Mucosa of rectum (tissue), 2 donors: ENCODE measurements around the gene E2F3.
A peak's percentile ranks its signal among the peaks of the same experiment; 100 is the strongest.

Experiments
- H3K27ac ChIP-seq, 2 donors: one replicate each; pipeline ENCODE4 v1.7.0; 2013; ENCODE audit warnings: inconsistent platforms in 2 of 2, low read depth in 2 of 2, low read length in 2 of 2
- H3K27me3 ChIP-seq, 2 donors: one replicate each; pipeline ENCODE4 v1.7.0; 2013; ENCODE audit warnings: low read length in 2 of 2; ENCODE audit not compliant: control insufficient read depth in 2 of 2, insufficient read depth in 2 of 2
- H3K36me3 ChIP-seq, 2 donors: one replicate each; pipeline ENCODE4 v1.7.0; 2013; ENCODE audit warnings: low read length in 2 of 2; ENCODE audit not compliant: control insufficient read depth in 2 of 2, insufficient read depth in 2 of 2
- H3K4me1 ChIP-seq, 2 donors: one replicate each; pipeline ENCODE4 v1.7.0; 2013; ENCODE audit warnings: low read length in 2 of 2, mild to moderate bottlenecking in 1 of 2; ENCODE audit not compliant: control insufficient read depth in 2 of 2, insufficient read depth in 2 of 2
- H3K4me3 ChIP-seq, 2 donors: one replicate each; pipeline ENCODE4 v1.7.0; 2013; ENCODE audit warnings: low read length in 2 of 2
- H3K9ac ChIP-seq, 2 donors: one replicate each; pipeline ENCODE4 v1.7.0; 2013; ENCODE audit warnings: low read length in 2 of 2, low read depth in 1 of 2, mild to moderate bottlenecking in 1 of 2
- H3K9me3 ChIP-seq, 2 donors: one replicate each; pipeline ENCODE4 v1.7.0; 2013; ENCODE audit warnings: low read length in 2 of 2; ENCODE audit not compliant: control insufficient read depth in 2 of 2
- donor health status: healthy.
- donor health status: Normal muscosa, but diverticular disease.

Gene E2F3

GRCh38 chr6:20441236-20441635, 39.6 kb downstream of the E2F3 start:
- H3K9ac ChIP-seq, result no peak overlapping the region
- no peaks in the 10 kb centered on the region for H3K4me1 ChIP-seq
- H3K9me3 ChIP-seq, result no peaks in the 10 kb centered on the region
- no peak overlapping the region for H3K4me3 ChIP-seq
- no peaks in the 10 kb centered on the region for H3K27me3 ChIP-seq
- H3K36me3 ChIP-seq, result peaks cover 0 to 8% of the 10 kb centered on the region in 2 donors
- no peak overlapping the region for H3K27ac ChIP-seq

- Histone ChIP-seq H3K36me3 (peaks cover 0 to 8% of the 10 kb centered on the region in 2 donors), H3K9ac (no peak overlapping the region), H3K27ac (no peak overlapping the region), H3K9me3 (no peaks in the 10 kb centered on the region), H3K4me3 (no peak overlapping the region), H3K4me1 (peaks cover 0 to under 1% of the 10 kb centered on the region in 2 donors), H3K27me3 (no peaks in the 10 kb centered on the region)
Observed at GRCh38 chr6:20441921-20442320, 40.2 kb downstream of the E2F3 start.

GRCh38 chr6:20444786-20445271, 43.1 kb downstream of the E2F3 start:
- peaks cover 0 to 6% of the 10 kb centered on the region in 2 donors for H3K36me3 ChIP-seq
- no peaks in the 10 kb centered on the region for H3K9me3 ChIP-seq
- no peak overlapping the region for H3K9ac ChIP-seq
- no peak overlapping the region for H3K4me3 ChIP-seq
- H3K27me3 ChIP-seq, result no peaks in the 10 kb centered on the region
- no peak overlapping the region for H3K27ac ChIP-seq
- peaks cover 6 to 18% of the 10 kb centered on the region in 2 donors for H3K4me1 ChIP-seq

- peaks cover 0 to 3% of the 10 kb centered on the region in 2 donors for H3K36me3 ChIP-seq
- H3K27ac ChIP-seq, result no peak overlapping the region
Observed at GRCh38 chr6:20447157-20447556, 45.5 kb downstream of the E2F3 start.

GRCh38 chr6:20447581-20448132, 46.0 kb downstream of the E2F3 start:
- peaks cover 0 to 3% of the 10 kb centered on the region in 2 donors for H3K36me3 ChIP-seq
- no peaks in the 10 kb centered on the region for H3K9me3 ChIP-seq
- peak overlapping the region in 1 of 2 donors; percentile 18 for H3K27ac ChIP-seq
- no peak overlapping the region for H3K9ac ChIP-seq
- no peaks in the 10 kb centered on the region for H3K27me3 ChIP-seq
- peaks cover 6 to 18% of the 10 kb centered on the region in 2 donors for H3K4me1 ChIP-seq
- no peak overlapping the region for H3K4me3 ChIP-seq

More at GRCh38 chr6:20447157-20447556, 45.5 kb downstream of the E2F3 start:
- no peak overlapping the region for H3K4me3 ChIP-seq
- H3K27me3 ChIP-seq, result no peaks in the 10 kb centered on the region
- no peak overlapping the region for H3K9ac ChIP-seq
- H3K9me3 ChIP-seq, result no peaks in the 10 kb centered on the region
- H3K4me1 ChIP-seq, result peaks cover 6 to 18% of the 10 kb centered on the region in 2 donors

GRCh38 chr6:20448828-20449227, 47.1 kb downstream of the E2F3 start:
- H3K9ac ChIP-seq, result no peak overlapping the region
- no peak overlapping the region for H3K27ac ChIP-seq
- H3K36me3 ChIP-seq, result peaks cover 0 to 3% of the 10 kb centered on the region in 2 donors
- no peak overlapping the region for H3K4me3 ChIP-seq
- H3K27me3 ChIP-seq, result no peaks in the 10 kb centered on the region
- peaks cover 9 to 20% of the 10 kb centered on the region in 2 donors for H3K4me1 ChIP-seq
- H3K9me3 ChIP-seq, result no peaks in the 10 kb centered on the region

GRCh38 chr6:20454204-20454824, 52.6 kb downstream of the E2F3 start:
- H3K27me3 ChIP-seq, result no peaks in the 10 kb centered on the region
- H3K9ac ChIP-seq, result no peak overlapping the region
- H3K9me3 ChIP-seq, result no peaks in the 10 kb centered on the region
- H3K4me3 ChIP-seq, result no peak overlapping the region
- H3K36me3 ChIP-seq, result no peaks in the 10 kb centered on the region
- H3K4me1 ChIP-seq, result peaks cover 8 to 20% of the 10 kb centered on the region in 2 donors
- H3K27ac ChIP-seq, result peak overlapping the region; percentile 50 to 66

GRCh38 chr6:20455251-20455940, 53.7 kb downstream of the E2F3 start:
- Histone ChIP-seq H3K36me3 (no peaks in the 10 kb centered on the region), H3K27ac (peak overlapping the region; percentile 28 to 29)

GRCh38 chr6:20458027-20458894, 56.6 kb downstream of the E2F3 start:
- Histone ChIP-seq H3K27me3 (no peaks in the 10 kb centered on the region), H3K27ac (no peak overlapping the region), H3K9ac (no peak overlapping the region), H3K4me3 (no peak overlapping the region), H3K9me3 (no peaks in the 10 kb centered on the region), H3K4me1 (peaks cover 8 to 20% of the 10 kb centered on the region in 2 donors), H3K36me3 (no peaks in the 10 kb centered on the region)

More at GRCh38 chr6:20455251-20455940, 53.7 kb downstream of the E2F3 start:
- H3K9ac ChIP-seq, result no peak overlapping the region
- H3K27me3 ChIP-seq, result no peaks in the 10 kb centered on the region
- no peaks in the 10 kb centered on the region for H3K9me3 ChIP-seq
- peaks cover 8 to 20% of the 10 kb centered on the region in 2 donors for H3K4me1 ChIP-seq
- H3K4me3 ChIP-seq, result no peak overlapping the region
